ENCODE results near the gene SORCS1. TPM values are rescaled to one million over a fixed set of nuclear protein-coding genes. Genes with fewer than 3 reads are reported as not detected.

Gene SORCS1
- total RNA-seq, 6 experiments from 2014 or later = 0.04 to 0.16 (median 0.09) TPM; not detected in 2

DNA sequence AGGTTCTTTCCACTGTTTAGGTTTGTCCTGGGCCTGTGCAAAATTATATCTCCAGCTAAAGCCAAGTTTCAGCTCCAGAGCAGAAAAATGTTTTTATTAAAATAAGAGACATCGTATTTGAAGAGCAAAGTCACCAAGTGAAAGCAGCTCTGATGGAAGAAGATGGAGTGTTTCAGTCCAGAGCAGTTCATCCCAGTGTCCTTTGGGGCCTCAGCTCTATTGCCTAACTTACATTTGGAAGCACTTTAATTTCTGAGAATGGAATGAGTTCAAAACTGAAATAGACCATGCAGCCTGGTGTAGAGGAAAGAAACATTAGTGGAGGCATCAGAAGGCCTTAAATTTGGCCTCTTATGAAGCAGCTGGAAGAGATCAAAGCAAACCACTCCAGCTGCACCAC is 545.2 kb downstream of the SORCS1 start:
- intact Hi-C loops (cut with DNase I) = no loop called here
- H3K36me3 ChIP-seq = no peaks in the 10 kb centered on the region
- no peak for TF ChIP-seq POLR2A (IDR thresholded peaks at IDR 0.05)
- TF ChIP-seq, protein P1, sequence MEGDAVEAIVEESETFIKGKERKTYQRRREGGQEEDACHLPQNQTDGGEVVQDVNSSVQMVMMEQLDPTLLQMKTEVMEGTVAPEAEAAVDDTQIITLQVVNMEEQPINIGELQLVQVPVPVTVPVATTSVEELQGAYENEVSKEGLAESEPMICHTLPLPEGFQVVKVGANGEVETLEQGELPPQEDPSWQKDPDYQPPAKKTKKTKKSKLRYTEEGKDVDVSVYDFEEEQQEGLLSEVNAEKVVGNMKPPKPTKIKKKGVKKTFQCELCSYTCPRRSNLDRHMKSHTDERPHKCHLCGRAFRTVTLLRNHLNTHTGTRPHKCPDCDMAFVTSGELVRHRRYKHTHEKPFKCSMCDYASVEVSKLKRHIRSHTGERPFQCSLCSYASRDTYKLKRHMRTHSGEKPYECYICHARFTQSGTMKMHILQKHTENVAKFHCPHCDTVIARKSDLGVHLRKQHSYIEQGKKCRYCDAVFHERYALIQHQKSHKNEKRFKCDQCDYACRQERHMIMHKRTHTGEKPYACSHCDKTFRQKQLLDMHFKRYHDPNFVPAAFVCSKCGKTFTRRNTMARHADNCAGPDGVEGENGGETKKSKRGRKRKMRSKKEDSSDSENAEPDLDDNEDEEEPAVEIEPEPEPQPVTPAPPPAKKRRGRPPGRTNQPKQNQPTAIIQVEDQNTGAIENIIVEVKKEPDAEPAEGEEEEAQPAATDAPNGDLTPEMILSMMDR (IDR thresholded peaks at IDR 0.05) = no peak
- ATAC-seq (no peak), DNase-seq (no peak)
- no peaks in the 10 kb centered on the region for H3K27me3 ChIP-seq
- 73% methylated on average over 1 of the region's 1 CpG for WGBS (ENCODE audit: insufficient coverage, low coverage, low lambda C conversion rate, missing lambda C conversion rate)
- no peak overlapping the region for H3K4me3 ChIP-seq
- H3K27ac ChIP-seq = no peak overlapping the region
- no peaks in the 10 kb centered on the region for H3K4me1 ChIP-seq
- H3K9me3 ChIP-seq = no peaks in the 10 kb centered on the region

DNA sequence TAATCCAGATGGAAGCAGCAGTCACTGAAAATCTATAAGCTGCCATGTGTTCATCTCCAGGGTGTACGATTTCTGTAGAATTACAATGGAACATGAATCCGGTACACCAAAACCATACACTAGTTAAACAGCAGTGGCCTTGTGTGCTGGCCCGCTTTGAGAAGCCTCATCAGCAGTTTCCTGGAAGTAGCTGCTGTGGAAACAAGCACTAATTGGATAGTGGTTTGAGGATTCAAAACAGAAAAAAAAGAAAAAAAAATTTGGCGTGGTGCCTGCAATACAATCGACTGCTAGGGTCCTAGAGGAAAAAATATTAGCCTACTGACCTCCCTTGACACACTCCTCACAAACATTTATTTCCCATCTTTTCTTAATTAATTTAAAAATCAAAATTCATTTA is 545.9 kb downstream of the SORCS1 start:
- no peaks in the 10 kb centered on the region for H3K36me3 ChIP-seq
- H3K4me1 ChIP-seq = no peaks in the 10 kb centered on the region
- no peaks in the 10 kb centered on the region for H3K27me3 ChIP-seq
- intact Hi-C loops (cut with DNase I) = no loop called here
- TF ChIP-seq, protein P1 (IDR thresholded peaks at IDR 0.05) = no peak
- TF ChIP-seq POLR2A (IDR thresholded peaks at IDR 0.05) = no peak
- ATAC-seq (peak in 1 of 4 donors; percentile 22), DNase-seq (no peak)
- H3K4me3 ChIP-seq = no peak overlapping the region
- no peak overlapping the region for H3K27ac ChIP-seq
- no peaks in the 10 kb centered on the region for H3K9me3 ChIP-seq
- WGBS (ENCODE audit: insufficient coverage, low coverage, low lambda C conversion rate, missing lambda C conversion rate) = 31% methylated on average over 5 of the region's 5 CpGs

GRCh38 chr10:106615081-106615480 is 549.4 kb downstream of the SORCS1 start:
- TF ChIP-seq POLR2A (IDR thresholded peaks at IDR 0.05) = no peak
- TF ChIP-seq, protein P1 (IDR thresholded peaks at IDR 0.05) = no peak
- Histone ChIP-seq H3K4me1 (no peaks in the 10 kb centered on the region), H3K36me3 (no peaks in the 10 kb centered on the region), H3K27me3 (no peaks in the 10 kb centered on the region), H3K27ac (no peak overlapping the region), H3K4me3 (no peak overlapping the region), H3K9me3 (no peaks in the 10 kb centered on the region)
- 14% methylated on average over 3 of the region's 3 CpGs for WGBS (ENCODE audit: insufficient coverage, low coverage, low lambda C conversion rate, missing lambda C conversion rate)
- intact Hi-C loops (cut with DNase I) = no loop called here
- DNase-seq (no peak), ATAC-seq (no peak)

DNA sequence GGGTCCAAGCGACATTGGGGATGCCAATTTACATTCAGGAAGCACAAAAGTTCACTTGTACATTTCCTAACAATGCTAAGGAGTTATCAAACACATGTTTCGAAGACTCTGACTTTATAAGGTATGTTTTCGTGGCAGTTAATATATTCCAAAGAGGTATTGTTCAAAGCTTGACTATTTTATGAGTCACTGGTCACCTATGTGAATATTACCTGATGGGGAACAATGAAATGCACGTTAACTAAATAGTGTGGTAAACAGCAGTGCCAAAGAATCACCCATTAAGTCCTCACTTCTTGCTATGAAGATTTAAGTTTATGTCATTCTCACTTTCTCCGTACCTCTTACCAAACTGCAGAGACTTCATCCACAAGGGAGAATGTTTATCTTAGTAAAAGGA is 550.2 kb downstream of the SORCS1 start:
- TF ChIP-seq POLR2A (IDR thresholded peaks at IDR 0.05) = no peak
- TF ChIP-seq, protein P1 (IDR thresholded peaks at IDR 0.05) = no peak
- H3K4me3 ChIP-seq = no peak overlapping the region
- WGBS (ENCODE audit: insufficient coverage, low coverage, low lambda C conversion rate, missing lambda C conversion rate) = 54% methylated on average over 5 of the region's 5 CpGs
- DNase-seq (no peak), ATAC-seq (no peak)
- no peaks in the 10 kb centered on the region for H3K9me3 ChIP-seq
- no peaks in the 10 kb centered on the region for H3K4me1 ChIP-seq
- intact Hi-C loops (cut with DNase I) = no loop called here
- H3K27ac ChIP-seq = no peak overlapping the region
- no peaks in the 10 kb centered on the region for H3K36me3 ChIP-seq
- H3K27me3 ChIP-seq = no peaks in the 10 kb centered on the region

GRCh38 chr10:106612381-106612780 is 552.1 kb downstream of the SORCS1 start:
- Histone ChIP-seq H3K9me3 (no peaks in the 10 kb centered on the region), H3K27ac (no peak overlapping the region), H3K27me3 (no peaks in the 10 kb centered on the region), H3K4me3 (no peak overlapping the region), H3K36me3 (no peaks in the 10 kb centered on the region), H3K4me1 (no peaks in the 10 kb centered on the region)
- TF ChIP-seq, protein P1 (IDR thresholded peaks at IDR 0.05) = no peak
- no peak for TF ChIP-seq POLR2A (IDR thresholded peaks at IDR 0.05)
- intact Hi-C loops (cut with DNase I) = no loop called here
- ATAC-seq = no peak
- 83% methylated on average over 6 of the region's 6 CpGs for WGBS (ENCODE audit: insufficient coverage, low coverage, low lambda C conversion rate, missing lambda C conversion rate)
- DNase-seq = no peak

Data from right lobe of liver (tissue), 6 donors.